GM19463 (cell line): ENCODE data around the gene CDC42BPG.
A peak's percentile ranks its signal among the peaks of the same experiment; 100 is the strongest.

ENCODE experiments used
- ATAC-seq: cut with Tn5 transposase; IDR thresholded peaks from one replicate; pipeline ENCODE4 v1.9.1; 2021; ENCODE audit warnings: mild to moderate bottlenecking, moderate library complexity; ENCODE audit not compliant: unreplicated experiment

CDC42BPG gene

DNA sequence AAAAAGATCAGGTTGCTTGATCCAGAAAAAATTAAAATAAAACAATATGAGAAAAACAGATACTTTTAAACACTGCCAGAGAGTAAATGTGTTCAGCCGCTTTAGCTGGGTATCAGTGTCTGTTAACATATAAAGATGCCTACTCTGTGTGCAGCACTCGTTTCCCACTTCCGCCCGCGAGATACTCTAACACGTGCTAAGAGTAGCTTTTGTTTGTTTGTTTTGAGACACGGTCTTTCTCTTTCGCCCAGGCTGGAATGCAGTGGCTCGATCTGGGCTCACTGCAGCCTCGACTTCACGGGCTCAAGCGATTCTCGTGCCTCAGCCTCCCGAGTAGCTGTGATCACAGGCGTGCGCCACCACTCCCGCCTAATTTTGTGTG lies 33.6 kb downstream of the CDC42BPG start:
- no peak for ATAC-seq

DNA sequence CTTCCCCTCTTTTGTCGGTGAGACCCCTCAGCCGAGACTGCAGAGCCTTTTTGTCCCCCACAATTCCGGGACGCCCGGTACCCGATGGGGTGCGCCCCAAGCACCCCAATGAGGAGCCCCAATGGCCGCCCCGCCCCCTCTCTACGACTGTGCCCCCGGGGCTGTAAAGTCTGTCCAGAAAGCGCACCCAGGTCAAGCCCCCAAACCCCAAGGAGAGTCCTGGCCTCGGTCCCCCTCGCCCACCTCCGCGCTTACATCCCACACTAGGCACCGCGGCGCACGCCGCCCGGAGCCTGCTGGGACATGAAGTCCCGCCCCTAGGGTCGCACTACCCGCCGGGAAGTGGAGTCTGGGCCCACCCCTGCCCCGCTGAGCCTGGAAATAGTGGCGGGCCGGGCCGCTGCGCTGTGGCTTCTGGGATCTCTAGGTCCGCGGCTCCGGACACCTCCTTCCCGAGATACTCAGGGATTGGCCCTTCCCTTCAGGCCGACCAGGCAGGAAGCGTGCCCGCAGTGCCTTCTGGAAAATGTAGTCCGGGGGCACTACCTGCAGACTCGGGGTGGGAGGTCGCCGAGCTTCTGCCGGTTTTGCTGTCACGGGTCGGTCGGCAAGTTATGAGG lies 34.1 kb downstream of the CDC42BPG start, which contains the start of gene MEN1:
TSS of gene MEN1 (minus strand) at position 281 of the 620 bp plus-strand sequence. CDS start 442 bp downstream, outside the sequence.
- ATAC-seq: peak; percentile 63

DNA sequence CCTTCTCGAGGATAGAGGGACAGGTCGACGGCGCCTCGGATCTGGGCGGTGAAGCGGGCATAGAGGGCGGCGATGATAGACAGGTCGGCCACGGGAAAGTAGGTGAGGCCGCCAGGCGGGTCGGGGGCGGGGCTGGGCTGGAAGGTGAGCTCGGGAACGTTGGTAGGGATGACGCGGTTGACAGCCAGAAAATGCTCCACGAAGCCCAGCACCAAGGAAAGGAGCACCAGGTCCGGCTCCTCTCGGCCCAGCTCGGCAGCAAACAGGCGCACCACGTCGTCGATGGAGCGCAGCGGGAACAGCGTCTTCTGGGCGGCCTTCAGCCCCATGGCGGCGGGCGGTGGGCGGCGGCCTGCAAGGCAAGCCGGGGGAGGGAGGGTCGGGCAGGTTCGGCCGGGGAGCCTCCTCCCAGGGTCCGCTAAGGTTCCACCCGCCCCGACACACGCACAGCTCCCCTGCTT lies 34.6 kb downstream of the CDC42BPG start:
- ATAC-seq: no peak

DNA sequence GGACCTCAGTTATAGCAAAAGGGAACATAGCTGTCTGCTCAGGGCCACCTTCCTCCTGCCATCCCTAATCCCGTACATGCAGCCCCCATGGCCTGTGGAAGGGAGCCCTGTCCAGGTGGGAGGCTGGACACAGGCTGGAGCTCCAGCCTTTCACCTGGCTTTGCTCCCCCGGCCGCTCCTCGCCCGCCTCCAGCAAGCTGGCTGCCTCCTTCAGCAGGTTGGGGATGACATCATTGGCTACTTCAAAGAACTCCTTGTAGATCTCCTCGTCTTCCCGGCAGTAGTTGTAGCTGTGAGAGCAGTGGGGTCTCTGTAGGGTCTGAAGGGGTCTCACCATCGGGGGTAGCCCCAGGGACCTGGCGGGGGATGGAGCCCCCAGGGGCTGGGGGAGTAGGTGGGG lies 39.0 kb downstream of the CDC42BPG start:
- no peak for ATAC-seq

DNA sequence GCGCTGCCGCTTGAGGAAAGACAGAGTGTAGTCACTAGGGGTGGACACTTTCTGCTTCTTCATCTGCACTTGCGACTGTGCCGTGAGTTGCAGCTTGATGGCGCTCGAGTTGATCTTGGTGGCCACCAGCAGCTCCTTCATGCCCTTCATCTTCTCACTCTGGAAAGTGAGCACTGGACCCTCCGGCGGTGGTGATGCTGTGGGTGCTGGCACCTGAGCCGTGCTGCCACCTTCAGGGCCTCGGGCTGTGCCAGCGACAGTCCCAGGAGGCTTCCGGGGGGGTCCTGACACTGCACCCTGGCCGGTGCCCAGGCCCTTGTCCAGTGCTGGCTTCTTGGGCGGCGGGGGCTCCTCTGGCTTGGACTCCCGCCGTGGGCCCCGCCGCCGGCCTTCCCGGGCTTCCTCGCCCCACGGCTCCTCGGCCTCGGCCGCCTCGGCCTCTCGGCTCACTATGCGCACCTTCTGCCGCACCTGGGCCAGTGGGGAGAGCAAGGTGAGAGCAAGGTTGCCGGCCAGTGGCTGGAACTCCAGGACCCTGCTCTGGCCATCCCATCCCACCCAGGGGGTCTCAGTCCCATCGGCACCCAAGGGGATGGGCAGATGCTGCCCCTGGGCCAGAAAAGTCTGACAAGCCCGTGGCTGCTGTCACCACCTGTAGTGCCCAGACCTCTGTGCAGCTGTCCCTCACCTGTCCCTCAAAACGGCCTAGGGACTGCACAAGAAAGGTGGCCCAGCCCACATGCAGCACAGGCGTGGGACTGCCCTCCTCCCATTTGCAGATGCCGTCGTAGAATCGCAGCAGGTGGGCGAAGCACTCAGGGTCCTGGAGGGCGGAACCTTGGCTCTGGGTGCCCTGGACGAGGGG lies 39.9 kb downstream of the CDC42BPG start:
- no peak for ATAC-seq

DNA sequence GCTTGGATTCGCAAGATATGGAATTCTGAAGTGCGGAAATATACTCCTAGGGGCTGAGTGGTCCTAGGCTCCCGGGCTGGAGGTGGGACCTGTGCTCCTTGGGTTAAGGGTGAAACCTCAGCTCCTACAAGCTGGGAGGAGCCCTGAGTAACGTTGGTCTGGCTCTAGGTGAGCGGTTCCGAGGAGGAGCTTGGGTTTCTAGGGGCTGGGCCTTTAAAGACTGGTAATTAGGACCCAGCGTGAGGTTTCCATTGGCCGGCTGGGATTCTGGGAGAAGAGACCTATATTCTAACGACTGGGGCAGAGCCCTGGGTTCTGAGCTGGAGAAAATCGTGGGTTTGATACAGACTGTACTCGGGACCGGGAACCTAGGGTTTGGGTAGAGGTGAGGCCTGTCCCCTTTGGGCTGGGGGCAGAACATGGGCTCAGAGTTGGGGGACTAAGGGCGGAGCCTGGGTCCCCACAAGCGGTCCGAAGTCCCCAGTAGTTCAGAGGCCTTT lies 40.6 kb downstream of the CDC42BPG start:
- ATAC-seq: no peak

DNA sequence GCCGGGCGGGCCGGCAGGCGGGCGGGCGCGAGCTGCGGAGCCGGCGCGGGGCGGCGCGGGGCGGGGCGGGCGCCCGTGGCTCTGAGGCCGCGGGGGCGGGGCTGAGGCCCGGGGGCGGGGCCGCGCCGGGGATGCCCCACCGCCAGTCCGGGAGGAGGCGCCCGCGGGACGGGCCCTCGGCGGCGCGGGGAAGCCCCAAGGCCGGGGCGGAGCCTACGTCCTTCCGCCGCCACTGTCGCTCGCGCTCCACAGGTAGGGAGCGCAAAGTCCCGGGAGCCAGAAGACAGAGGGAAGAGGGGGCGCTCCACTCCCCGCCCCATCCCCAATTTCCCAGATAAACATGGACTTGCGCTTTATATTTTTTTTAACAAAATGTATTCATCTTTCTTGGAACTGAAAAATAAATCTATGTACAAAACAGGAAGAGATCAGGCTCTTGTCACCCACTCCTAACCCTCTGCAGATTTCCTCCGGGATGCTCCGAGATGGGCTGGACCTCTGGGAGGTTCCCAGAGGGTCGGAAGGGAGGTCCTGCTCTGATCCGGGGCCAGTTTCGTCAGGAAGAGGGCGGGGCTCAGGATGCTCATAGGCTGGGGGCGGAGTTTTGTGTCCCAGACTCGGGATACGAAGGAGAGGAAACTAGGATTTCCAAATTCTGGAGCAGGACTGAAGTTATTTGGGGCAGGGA lies 41.2 kb downstream of the CDC42BPG start, which contains the start of gene MAP4K2:
TSS of gene MAP4K2 (minus strand) at position 57 of the 688 bp plus-strand sequence. CDS start 65 bp downstream, outside the sequence.
- peak; percentile 68 for ATAC-seq

DNA sequence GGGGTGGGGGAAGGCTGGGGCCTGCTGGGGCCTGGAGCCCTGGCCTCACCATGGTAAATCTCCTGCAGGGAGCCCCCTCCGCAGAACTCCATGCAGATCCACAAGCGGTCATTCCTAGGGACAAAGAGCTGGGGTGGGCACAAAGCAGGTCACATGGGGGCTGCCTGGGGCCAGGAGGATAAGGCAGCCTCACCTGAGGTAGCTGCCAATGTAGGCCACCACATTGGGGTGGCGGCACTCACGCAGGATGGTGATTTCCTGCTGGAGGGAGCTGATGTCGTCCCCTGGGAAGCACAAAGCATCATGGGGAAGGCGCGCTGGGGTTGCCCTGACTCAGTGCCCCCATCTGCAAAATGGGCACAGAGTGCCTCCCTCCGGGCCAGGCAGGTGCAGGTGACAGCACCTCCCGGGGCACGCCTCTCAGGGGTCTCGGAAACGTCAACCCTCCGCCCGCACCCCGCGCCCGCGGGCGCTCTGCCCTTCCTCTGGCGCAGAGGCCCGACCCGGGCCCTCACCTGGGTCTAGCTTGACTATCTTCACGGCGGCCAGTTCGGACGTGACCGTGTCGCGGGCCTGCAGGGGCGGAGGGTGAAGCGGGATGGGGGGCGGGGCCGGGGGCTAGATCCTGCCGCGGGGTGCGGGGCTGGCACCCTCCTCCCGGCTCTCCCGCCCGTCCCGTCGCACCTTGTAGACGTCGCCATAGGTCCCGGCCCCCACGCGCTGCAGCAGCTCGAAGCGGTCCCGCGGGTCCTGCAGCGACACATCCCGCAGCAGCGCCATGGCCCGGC lies 41.9 kb downstream of the CDC42BPG start:
- ATAC-seq: peak; percentile 33

DNA sequence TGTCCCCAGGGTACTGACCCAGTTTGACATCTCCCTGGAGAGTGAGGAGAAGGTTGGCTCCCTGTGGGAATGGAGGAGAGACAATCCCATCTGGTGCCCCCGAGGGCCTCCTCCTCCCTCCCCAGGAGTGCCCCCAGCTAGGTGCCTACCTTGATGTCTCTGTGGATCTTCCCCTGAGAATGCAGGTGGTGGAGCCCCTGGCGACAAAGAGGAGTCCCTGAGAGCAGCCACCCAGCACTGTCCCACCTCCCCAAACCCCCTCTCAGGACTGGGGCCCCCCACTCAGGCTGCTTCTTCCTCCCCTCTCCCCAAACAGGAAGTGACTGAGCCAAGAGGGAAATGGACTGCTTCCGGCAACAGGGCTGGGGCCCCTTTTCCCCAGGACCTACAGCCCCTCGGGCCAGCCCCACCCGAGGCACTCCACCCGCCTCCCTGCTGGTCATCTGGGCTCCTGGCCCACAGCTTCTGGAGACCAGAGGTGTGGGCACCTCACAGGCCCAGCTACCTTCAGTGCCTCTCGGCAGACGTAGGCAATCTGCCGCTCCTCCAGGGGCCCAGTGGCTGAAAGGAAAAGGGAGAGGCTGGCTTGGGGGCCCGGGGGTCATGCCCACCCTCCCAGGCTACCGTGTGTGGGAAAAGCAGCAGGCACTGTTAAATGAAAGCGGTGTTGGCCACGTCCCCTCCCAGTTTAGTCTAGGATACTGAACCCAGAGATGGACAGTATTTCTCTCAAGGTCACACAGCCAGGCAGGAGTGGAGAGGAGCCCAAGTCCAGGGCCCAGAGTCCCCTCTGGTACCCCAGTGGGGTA lies 42.7 kb downstream of the CDC42BPG start:
- ATAC-seq: no peak

DNA sequence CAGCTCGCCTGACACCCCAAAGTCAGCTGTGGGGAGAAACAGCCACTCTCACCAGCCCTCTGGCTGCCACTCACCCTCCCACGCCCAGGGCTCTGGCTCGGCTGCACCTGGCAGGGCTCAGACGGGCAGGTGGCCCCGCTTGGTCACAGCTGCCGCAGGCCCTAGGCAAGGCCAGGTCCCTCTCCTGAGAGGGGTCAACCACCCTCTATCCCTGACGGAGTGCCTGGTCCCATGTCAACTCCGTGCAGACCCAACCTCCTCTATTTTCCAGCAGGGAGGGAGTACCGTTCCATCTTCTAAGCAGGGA lies 43.3 kb downstream of the CDC42BPG start:
- no peak for ATAC-seq

DNA sequence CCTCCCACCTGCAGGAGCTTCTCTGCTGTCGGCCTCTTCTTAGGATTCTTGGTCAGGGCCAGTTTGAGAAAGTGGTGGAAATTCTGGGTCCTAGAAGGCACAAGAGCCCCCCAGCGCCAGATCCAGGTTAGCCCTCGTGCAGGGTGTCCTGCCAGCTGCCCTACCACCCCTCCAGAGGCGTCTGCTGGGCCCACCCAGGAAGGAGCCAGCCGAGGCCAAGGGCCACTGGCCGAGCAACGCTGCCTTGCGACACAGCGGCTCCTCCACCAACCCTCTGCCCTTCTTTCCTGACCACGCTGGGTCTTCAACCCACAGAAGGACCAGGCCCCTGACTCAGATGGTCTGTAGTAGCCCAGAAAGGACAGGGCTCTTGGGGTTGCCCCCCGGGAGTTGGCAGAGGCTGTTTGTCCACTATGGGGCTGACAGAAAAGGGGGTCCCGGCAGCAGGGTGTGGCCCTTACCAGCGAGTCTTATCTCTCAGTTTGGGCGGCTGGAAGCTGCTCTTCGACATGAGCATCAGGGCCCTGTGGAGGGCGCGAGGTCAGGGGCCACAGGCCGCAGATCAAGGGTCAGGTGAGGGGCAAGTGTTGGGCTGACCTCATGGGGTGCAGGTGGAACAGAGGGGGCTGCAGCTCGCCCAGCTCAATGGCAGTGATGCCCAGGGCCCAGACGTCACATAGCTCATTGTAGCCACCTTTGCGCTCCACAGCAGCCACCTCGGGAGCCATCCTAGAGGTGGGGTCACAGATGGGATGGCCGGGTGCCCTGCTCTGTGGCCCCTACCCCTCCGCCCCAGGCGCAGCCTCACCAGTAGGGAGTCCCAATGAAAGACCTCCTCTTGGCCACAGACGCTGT lies 43.9 kb downstream of the CDC42BPG start:
- no peak for ATAC-seq

DNA sequence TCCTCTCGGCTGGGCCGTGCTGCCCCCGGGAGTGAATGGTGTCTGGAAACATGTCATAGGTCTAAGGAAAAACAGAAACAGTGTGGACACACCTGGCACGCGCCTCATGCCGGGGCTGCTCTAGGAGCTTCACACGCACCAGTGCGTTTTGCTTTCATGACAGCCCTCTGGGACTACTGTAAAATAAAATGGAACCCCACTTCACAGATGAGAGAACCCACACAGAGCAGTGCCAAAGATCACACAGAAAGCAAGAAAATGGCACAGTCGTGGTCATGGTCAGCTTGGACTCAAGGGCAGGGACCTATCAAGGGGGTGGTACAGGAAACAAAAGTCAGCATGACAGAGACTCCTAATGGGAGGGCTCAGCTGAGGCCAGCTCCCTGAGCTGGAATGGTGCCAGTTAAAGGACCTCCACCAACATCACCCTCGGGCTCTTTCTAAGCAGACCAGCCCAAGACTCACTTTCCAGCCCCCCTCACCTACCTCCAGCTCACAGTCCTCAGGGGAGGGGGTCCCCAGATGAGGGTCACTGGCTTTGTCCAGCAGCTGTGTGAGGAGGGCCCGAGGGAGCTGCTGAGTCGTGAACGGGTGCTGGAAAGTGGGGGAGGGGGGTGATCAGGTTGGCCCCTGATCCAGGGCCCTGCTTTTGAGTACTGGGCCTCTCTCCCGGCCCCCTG lies 44.7 kb downstream of the CDC42BPG start:
- no peak for ATAC-seq

DNA sequence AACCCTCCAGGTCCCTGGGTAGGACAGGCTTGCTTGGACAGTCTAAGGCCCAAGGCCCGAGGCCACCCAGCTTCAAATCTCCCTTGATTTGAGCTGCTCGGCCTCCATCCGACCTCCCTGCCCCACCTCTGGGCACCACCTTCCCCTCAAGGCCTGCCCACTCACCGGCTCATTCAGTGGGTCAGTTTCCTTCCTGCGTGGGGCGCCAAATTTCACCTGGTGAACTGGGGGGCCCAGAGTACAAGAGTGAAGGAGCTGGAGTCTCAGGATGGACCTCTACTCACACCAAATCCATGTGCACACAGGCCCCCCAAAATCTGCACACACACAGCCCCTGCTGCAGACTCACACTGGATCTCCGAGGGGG lies 45.2 kb downstream of the CDC42BPG start:
- no peak for ATAC-seq

DNA sequence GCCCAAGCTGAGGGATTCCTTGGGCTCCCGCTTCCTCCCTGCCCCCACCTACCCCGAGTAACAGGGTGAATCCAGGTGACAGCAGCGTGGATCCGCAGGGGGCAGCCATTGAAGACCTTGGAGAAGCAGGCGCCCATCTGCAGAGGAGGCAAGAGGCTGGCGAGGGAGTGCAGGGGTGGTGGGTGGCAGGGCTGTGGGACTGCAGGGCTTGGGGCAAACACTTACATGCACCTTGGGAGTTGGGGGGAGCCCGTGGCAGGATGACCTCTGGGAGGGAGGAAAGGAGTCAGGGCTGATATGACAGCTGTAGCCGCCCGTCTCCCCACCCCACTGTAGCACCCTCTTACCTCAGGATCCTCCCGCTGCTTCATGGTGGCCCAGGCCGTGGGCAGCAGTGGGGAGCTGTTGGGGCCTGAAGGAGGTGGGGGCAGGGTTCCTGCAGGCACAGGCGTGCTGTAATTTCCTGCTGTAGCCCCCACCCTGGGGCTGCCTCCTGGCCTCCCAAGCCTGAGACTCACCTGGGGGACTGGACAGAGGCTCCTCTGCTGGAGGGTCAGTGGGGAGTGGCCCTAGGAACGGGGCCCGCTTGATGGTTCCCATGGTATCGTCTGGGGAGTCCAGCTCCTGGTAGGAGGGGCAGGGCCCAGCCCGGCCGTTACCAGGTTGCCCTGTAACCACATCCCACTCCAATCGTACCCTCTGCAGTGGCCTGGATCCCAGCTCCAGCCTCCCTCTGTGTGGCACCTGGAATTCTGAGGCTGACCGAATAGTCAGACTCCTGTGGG lies 47.5 kb downstream of the CDC42BPG start:
- no peak for ATAC-seq

DNA sequence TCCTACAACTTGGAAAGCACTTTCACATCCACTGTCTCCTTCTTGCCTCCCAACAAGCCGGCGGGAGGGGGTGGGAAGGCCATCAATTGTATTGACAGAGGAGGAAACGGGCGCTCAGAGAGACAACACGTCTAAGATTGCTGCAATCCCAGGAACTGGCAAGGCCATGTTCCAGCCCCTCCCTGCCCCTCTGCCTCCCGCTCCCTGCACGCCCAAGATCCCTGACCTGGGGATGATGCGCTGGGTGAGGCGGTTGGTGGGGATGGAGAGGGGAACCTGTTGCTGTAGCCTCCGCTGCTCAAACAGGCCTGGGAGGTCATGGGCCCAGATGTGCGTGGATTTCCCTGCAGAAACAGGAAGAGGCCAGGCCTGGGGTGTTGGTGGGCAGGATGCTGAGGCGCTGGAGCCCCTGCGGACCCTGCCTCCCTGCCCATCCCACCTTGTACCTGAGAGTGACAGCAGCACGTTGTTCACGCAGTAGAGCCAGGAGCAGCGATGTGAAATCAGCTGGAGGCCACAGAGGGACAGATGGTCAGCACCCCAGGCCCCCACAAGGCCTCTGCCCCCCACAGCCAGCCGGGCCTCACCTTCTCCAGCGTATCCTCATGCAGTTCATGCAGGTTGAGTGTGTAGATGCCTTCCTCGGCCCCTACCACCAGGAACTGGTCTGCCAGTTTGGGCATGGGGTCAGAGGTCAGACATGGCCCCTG lies 48.3 kb downstream of the CDC42BPG start:
- no peak for ATAC-seq

DNA sequence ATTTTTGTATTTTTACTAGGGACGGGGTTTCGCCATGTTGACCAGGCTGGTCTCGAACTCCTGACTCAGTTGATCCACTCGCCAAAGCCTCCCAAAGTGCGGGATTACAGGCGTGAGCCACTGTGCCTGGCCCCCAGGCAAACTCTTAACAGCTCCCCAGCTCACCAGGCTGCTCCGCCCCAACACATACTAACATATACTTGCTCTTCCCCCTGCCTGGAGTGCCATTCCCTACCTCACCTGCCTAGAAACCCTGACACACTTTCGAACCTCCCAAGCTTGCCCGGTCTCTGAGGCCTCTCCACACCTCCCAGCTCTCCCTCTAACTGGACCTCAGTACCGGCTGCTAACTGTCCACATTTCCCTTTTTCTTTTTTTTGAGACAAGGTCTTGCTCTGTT lies 49.9 kb downstream of the CDC42BPG start:
- no peak for ATAC-seq
